GM19467 (cell line): ENCODE data around the gene AKAP8.
"Not testable (repeated sequence)": the region's sequence is repeated elsewhere in the genome, so short reads cannot be mapped to it uniquely, and the experiment has no call there.

Experiments
- ATAC-seq: cut with Tn5 transposase; IDR thresholded peaks from one replicate; pipeline ENCODE4 v1.9.1; 2021; ENCODE audit warnings: mild to moderate bottlenecking, moderate library complexity; ENCODE audit not compliant: unreplicated experiment

Gene AKAP8

GRCh38 chr19:15337202-15337601, 42.4 kb downstream of the AKAP8 start:
- no peak for ATAC-seq

GRCh38 chr19:15335992-15336391, 43.6 kb downstream of the AKAP8 start:
- not testable (repeated sequence) for ATAC-seq

GRCh38 chr19:15332311-15332996, 47.1 kb downstream of the AKAP8 start, which contains the start of gene BRD4:
Gene BRD4, minus strand, starts transcription at chr19:15332539. Its CDS starts 59,440 bp downstream, at chr19:15273099.
- peak; percentile 41 for ATAC-seq

- peak; percentile 36 for ATAC-seq
Observed at GRCh38 chr19:15331419-15332310, 47.9 kb downstream of the AKAP8 start.

- ATAC-seq: no peak
Observed at GRCh38 chr19:15330801-15331418, 48.7 kb downstream of the AKAP8 start.

- ATAC-seq: no peak
Observed at GRCh38 chr19:15328312-15328711, 51.3 kb downstream of the AKAP8 start.

GRCh38 chr19:15324791-15325519, 54.6 kb downstream of the AKAP8 start:
- ATAC-seq: no peak

- ATAC-seq: no peak
Observed at GRCh38 chr19:15323496-15324235, 55.9 kb downstream of the AKAP8 start.

GRCh38 chr19:15321739-15322138, 57.8 kb downstream of the AKAP8 start:
- no peak for ATAC-seq

- no peak for ATAC-seq
Observed at GRCh38 chr19:15320116-15320515, 59.5 kb downstream of the AKAP8 start.

GRCh38 chr19:15318241-15318691, 61.3 kb downstream of the AKAP8 start:
- ATAC-seq: no peak

- ATAC-seq: no peak
Observed at GRCh38 chr19:15317392-15318071, 62.1 kb downstream of the AKAP8 start.

- no peak for ATAC-seq
Observed at GRCh38 chr19:15316498-15316897, 63.1 kb downstream of the AKAP8 start.

- ATAC-seq: no peak
Observed at GRCh38 chr19:15315101-15315500, 64.5 kb downstream of the AKAP8 start.

GRCh38 chr19:15313649-15314279, 65.8 kb downstream of the AKAP8 start:
- no peak for ATAC-seq

GRCh38 chr19:15307169-15307568, 72.4 kb downstream of the AKAP8 start:
- no peak for ATAC-seq

GRCh38 chr19:15305582-15306334, 73.8 kb downstream of the AKAP8 start:
- no peak for ATAC-seq

GRCh38 chr19:15304140-15304705, 75.4 kb downstream of the AKAP8 start:
- ATAC-seq: no peak
